ENCODE data around the gene C5.
"Not testable (repeated sequence)": the region's sequence is repeated elsewhere in the genome, so short reads cannot be mapped to it uniquely, and the experiment has no call there.

C5 gene

DNA sequence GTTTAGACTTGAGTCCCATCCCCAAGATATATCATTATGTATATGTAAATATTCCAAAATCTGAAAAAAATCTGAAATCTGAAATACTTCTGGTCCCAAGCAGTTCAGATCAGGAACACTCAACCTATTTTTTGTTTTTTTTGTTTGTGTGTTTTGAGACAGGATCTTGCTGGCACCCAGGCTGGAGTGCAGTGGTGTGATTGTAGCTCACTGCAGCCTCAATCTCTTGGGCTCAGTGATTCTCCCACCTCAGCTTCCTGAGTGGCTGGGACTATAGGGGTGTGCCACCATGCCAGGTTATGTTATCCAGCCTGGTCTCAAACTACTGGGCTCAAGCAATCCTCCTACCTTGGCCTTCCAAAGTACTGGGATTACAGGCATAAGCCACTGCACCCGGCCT is 72.8 kb downstream of the C5 start:
- DNase-seq, result no peak

DNA sequence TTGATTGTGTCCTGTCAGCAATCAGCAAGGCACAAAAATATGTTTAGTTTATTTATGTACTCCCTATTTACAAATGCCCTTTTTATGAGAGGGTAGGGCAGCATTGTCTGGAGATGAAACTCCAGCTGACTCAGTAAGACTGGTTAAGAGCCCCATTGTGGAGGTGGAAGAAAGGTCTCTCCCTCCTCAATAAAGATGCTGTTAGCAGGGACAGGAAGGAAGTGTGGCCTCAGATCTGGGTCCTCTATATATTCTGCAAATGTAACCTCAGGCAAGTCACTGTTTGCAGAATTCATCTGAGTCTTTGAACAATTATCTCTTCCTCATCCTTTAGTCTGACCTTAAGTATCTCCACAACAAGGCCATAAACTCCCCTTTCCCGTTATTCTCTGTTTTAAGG is 75.2 kb downstream of the C5 start:
- no peak for DNase-seq

DNA sequence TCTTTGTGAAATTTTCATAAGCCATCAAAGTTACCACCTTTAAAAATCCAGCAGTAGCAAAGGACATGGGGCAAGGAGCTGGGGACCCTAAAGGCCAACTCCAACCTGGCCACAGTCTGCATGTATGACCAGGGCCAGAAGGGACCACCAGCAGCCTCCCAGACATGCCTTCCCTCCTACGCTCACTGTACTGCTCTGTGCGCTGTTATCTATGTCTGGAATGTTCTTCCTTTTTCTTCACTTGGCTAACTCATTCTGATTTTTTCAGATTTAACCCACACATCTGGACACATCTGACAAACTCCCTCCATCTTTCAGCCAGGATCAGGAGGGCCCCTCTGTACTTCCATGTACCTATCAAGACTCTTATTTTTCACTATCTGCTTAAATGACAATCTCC is 75.9 kb downstream of the C5 start:
- no peak for DNase-seq

DNA sequence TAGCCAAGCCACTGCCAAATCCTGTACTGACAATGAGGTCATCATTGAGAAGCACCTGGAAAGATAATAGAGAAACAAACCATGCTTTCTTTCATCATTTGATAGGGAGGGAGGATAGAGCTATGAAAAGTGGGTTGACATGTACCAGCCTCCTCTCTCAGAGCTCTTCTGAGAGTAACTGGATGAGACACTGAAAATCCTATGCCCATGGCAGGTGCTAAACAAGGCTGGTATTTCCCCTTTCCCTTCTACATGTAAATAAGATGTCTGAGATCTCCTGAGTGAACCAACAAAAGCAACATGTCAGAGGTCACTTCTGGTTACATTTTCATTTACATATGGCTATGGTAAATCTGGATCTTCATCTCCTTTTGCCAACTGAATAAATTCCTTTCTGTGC is 78.1 kb downstream of the C5 start:
- no peak for DNase-seq

DNA sequence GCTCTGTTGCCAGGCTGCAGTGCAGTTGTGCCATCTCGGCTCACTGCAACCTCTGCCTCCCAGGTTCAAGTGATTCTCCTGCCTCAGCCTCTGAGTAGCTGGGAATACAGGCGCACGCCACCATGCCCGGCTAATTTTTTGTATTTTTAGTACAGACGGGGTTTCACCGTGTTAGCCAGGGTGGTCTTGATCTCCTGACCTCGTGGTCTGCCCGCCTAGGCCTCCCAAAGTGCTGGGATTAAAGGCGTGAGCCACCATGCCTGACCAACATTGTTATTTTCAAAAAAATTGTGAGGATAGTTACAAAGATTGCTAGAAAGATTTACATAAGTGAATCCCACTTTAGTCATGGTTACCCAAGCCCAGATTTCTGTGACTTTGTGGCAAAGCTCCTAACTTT is 78.6 kb downstream of the C5 start:
- DNase-seq, result not testable (repeated sequence)

DNA sequence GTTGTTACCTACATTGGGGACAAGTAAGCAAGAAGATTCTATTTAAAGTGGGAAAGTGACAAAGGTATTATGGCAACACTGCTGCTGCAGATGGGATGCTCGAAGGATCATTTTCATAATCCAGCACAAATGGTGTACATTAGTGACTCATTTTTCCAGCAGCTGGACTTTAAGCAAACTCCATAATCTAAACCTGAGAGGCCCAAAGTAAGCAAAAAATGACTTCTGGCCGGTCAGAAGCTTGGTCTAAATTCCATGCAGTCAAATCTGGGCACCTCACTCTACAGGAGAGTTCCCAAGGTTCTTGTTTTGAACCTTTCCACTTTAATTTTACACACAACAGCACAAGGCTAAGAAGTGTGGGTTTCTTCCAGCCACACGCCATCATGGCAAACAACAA is 79.8 kb downstream of the C5 start:
- DNase-seq, result no peak

DNA sequence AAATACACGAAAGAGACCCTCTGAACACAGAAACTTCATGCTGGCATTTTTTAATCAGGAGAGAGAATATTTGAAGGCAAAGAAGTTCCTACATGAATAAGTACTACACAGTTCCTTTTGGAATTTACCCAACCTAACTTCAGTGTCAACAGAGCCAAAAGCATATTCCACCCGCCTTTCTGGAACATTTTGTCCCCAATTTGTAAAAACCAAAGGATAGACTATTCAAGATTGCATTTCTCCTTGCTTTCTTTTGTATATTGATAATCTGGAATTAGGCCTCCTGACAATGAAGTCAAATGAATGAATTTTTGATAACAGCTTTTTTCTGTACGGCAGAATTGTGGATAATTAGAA is 84.1 kb downstream of the C5 start:
- DNase-seq, result no peak

DNA sequence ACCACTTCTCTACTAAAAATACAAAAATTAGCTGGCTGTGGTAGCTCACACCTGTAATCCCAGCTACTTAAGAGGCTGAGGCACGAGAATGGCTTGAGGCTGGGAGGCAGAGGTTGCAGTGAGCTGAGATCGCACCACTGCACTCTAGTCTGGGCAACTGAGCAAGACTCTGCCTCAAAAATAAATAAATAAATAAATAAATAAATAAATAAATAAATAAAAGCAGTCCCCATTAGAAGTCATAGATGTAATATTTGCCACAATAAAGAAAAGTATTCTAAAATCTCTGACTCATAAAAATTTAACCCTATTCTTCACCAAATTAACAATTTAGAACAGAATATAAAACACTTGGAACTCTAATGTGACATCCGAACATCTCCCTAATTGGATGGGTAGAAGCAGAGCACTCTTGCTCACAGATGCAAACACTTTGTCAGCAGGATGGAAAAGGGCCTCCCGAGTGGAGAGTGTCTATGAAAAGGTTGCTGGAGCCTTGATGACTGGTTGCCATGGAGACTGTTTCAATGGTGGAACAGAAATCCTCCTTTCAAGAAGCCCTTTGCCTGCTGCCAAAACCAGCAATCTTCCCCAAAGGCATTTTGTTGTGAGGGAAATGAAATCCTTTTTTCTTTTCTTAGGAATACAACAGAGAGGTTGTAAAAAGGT is 84.6 kb downstream of the C5 start:
- DNase-seq, result no peak

DNA sequence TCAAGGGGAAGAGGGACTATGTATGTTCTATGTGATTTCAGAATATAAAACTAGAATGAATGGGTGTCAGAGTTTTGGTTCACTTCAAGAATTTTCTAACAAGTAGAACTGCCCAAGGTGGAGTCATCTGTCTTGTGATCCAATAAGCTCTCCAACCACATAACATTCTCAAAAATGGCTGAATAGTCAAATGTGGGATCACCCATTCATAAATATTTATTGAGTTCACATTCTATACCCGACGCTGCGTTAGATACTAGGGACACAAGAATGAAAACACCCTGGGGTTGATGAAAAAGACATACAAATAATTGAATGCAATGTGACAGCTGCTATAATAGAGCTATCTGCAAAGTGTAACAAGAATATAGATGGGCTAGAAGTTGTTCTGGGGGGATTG is 88.1 kb downstream of the C5 start:
- DNase-seq, result no peak

DNA sequence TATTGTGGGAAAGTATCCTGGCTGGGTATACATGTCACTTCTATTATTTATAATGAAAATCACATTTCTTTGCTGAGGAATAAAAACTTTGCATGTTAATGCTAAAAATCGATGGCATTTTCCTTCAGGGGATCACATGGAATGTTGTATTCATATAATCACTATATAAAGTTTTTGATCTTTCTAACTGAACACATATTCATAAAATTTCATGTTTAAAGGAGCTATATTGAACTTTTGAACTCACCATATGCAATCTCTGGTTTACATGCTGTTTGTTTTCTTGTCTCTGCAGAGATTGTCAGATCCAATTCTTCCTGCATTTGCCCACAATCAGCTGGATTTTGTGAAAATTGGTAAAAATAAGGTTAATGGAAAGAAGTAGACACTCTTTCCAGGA is 90.1 kb downstream of the C5 start:
- no peak for DNase-seq

DNA sequence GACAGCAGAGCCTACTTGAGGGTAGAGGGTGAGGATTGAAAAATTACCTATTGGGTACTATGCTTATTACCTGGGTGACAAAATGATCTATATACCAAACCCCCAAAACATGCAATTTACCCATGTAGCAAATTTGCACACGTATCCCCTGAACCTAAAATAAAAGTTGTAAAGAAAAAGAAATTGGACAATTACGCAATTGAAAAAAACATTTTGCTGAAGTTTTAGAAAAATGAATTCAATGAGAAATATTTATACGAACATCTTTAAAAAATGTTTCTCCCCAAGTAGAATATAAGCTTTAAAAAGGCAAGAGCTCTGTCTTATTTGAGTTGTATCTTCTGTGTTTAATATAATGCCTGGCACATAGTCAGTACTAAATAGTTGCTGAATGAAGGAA is 93.2 kb downstream of the C5 start:
- no peak for DNase-seq

DNA sequence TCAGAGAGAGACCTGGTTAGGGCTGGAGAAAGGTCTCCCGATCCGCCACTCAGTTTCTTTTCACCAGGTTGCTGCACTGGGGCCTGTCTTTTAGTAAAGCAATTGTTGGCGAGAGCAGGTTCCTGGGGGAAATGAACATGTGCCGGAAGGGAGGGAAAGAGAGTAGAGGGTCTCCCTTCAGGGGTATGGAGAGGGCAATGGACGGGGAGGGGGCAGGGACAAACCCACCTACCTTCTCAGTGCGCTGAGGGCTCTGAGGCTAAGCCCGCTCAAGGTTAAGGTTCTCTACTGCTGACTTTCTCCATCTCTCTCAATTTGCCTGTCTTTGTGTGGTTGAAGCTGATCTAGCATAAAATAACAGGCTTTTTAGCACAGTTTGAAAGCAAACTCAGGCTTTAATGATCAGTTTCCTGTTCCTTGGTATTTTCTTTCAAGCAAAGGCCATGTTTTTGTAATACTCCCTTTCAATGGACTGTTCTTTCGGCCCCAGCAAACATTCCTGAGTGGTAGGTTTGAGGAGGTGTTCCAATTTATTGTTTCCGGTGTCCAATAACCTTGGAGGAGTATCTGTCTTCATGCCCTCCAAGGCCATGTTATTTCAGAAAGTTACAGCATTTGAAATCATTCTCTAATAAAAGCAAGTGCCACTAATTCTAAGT is 98.0 kb downstream of the C5 start:
- no peak for DNase-seq

DNA sequence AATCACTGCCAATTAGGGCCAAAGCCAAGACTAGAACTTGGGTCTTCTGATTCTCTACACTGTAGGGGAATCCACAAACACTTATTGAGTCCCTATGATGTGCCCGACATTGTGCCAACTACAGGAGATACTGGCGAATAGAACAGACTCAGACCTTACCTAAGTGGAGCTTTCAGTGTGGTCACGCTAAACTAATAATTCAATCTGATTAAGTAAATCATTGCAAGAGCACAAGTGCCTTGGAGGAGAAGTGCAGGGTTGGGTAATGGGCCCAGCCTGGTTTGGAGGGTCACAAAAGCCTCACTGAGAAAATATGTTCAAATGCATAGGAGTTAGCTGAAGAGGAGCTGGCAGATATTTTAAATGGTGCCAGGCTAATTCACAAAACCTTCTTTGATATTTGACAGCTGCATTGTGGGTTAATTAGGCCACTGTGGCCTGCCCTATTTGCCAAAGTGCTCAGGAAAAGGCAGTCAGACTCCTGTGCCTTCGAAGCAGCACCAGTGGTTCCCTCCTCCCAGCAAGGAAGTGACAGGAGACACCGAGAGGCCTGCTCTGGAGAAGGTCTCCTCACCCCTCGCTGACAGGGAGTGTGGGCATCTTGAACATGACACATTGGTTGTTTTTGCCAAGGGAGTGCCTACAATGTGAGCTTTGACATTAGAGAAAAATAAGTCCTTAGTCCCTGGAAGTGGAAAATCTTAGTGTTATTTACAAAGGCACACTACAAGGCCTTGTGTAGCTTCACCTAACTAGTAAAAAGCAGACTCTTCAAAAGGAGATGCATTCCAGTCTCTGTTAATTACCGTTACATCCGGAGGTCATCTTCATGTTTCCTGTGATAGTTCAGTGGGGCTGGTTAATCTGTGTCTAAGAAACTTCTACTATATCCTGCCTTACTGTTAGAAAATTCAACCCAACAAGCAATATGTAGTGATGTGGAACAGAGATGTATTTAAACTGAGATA is 99.4 kb downstream of the C5 start:
- DNase-seq, result no peak

DNA sequence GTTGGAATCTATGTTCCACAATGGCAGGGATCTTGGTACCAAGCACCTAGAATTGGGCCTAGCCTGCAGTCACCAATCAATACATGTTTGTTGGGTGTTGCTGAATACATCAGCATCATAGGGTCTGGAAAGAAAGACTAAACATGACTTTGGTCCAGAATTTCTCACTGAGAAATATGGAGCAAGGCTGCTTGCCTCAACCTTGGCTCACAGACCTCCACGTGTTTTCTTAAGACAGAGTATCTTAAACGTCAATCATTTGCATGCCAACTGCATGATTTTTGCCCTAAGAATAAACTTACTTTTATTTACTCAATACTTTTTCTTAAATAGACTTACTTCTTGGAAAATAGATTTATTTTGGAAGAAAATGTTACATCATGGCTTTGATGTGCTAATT is 100.8 kb downstream of the C5 start:
- DNase-seq, result no peak

DNA sequence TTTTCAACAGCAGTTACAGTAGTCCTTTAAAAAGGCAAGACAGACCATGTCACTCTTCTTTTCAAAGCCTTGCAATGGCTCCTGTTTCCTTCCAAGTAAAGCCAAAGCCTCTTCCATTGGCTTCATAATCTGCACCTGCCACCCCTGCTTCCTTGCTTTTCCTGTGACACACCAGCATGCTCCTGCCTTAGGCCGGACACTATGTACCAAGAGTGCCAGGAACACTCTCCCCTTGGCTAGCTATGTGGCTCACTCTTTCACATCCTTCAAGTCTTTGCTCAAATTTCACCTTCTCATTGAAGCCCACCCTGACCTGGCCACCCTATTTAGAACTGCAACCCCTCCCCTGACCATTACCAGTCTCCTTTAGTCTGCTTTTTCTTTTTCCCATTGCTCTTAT is 101.3 kb downstream of the C5 start:
- no peak for DNase-seq

DNA sequence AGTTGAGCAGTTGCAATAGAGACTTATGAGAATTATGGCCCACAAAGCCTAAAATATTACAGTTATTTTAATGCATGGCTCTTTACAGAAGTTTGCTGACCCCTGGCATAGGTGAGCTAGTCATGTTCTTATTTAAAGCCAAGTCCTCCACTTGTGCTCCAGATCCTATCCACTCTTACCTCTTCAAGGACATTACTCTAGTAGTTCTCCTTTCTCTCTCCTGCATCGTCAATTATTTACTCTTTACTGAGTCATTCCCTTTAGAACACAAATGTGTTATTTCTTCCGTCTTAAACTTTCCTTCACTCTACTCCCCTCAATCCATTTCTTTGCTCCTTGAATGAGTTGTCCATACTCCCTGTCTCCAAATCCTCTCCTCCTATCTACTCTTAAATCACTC is 102.9 kb downstream of the C5 start:
- DNase-seq, result no peak

DNA sequence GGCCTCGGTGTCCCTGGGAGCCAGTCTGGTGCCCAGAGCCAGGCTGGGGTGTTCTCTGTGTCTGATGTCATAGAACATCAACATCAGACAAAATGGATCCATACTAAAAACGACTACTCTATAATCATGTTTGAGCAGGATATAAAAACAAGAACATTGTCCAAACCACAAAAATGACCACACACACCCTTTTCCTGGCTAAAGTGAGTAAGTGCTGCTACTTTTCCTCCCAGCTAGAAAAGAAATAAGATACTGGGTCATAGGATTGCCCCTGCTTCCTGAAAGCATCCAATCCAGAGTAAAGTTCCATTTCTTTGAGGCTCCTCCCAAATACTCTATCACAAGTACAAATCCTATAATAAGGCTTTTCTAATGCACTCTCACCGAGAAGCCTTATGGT is 103.8 kb downstream of the C5 start:
- no peak for DNase-seq

DNA sequence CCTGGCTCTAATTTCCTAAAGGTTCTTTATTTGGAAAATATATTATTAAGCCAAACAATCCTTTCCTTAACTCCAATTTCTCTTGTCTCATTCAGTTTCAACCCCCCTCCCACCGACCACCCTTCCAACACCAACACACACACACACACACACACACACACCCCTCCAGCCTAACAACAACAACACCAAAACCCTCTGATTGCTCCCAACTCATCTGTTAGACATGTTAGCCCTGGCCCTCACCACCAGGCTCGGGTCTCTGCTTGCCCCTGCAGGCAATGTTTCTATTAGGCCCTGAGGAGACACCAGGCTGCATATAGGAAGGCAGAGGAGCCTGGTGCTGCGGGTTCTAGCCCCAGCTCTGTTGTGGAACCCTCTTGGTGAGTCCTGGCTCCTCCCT is 105.1 kb downstream of the C5 start:
- no peak for DNase-seq

DNA sequence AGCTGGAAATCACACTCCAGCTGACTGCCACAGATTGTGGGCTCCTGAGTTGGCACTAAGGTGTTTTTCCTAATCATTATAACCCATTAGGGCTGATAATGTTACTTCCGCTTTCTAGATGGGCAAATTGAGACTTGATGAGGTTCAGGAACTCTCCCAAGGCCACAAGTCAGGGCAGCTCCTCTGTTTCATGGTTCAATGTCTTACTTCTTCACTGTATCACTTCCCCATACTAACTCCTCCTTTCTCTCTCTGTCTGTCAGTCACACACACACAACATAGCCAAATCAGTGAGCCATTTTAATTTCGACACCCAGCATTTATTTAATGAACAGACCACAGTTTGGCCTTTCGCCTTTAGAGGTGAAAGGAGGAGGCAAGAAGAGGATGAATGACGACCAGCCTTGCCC is 105.6 kb downstream of the C5 start:
- DNase-seq, result peak; percentile 36

DNA sequence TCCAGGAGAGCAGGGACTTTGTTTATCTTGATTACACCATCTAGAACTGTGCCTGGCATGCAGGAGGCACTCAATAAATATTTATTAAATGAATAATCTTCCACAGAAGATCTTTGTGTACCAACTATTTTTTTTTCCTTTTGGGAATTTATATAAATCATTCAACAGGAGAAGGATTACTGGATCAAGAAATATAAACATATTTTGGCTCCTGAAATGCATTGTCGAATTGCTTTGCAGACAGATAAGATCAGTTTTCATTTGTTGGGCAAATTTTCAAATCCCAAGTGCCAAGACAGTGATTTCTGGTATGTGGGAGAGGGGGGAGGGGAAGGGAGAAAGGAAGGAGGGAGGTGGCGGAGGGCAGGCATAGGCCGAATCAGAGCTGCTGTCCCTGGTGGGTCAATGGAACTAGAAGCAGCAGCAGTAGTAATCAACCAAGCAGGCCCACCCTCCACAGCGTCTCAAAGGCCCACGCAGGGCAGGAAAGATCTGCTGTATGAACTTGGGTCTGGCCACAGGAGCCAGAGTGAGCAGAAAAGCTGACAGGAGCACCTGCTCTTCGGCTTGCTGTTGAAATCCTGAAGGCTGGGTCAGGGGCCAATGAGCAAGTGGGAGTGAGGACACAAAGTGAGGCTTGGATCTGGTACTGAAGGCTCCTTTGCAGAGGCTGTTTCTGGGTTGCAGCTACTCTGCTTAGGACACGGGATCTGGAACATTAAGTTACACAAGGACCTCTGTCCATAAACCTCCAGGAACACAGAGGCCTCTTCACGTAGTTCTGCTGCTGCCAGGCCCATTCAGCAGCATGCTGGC is 107.7 kb downstream of the C5 start:
- DNase-seq, result no peak

DNA sequence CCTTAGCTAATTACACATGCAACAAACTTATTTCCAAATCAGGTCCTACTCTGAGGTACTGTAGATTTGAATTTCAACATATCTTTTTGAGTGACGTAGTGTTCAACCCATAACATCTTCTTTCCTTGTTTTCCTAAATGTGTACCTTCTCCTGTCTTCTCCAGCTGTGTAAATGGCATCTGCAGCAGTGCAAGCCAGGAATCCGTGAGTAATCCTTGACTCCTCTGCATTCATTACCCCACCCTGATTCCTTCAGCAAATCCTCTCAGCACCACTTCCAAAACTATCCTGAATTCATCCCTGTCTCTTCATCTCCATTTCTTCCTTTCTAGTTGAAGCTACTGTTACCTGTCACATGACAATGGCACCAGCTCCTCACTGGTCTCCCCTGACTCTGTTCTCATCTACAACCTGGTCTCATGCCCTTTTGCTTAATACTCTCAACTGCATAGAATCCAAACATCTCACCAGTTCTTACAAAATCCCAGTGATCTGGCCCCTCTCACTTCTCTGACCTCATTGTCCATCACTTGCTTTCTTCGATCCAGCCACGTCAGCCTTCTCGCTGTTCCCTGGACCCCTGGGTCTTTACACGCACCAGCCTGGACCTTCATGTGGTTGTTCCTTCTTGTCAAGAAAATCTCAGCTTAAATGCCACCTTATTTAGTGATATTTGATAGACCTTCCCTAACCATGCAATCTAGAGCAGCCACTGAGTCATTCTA is 108.9 kb downstream of the C5 start:
- DNase-seq, result no peak

DNA sequence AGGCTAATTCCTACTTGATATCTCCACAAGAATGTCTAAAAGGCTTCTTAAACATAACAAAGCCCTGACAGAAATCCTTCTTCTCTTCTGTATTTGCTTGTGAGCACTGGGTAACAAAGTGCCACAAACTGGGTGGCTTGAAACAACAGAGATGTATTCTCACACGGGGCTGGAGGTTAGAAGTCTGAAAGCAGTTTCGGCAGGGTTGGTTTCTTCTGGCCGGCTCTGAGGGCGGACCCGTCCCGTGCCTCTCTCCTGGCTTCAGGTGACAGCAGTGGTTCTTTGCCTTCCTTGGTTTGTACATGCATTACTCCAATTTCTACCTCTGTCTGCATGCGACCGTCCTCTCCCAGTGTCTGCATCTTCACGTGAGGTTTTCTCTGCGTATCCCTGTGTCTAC is 109.5 kb downstream of the C5 start:
- DNase-seq, result no peak

DNA sequence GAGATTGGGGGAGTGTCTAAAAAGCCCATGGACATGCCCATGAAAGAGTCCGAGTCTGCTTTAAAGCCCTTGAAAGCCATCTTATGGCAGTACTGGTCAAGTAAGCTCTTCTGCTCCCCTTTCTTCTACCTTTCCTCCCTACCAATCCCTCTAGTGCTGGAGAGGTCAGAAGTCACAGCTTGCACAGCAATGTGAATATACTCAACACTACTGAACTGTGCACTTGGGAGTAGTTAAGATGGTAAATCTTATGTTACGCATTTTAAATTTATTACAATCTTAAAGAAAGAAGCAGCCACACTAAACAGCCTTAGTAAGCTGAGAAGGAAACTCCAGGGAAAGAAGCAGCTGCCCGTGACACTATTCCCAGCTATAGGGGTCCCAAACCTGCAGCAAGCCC is 111.2 kb downstream of the C5 start:
- DNase-seq, result no peak
